ENCODE data around the gene ZFPL1.
A peak's percentile ranks its signal among the peaks of the same experiment; 100 is the strongest.

ZFPL1 gene

GRCh38 chr11:65060913-65061408 is 23.1 kb upstream of the ZFPL1 start:
- DNase-seq = no peak

- no peak for DNase-seq
These were observed 20.5 kb upstream of the ZFPL1 start for GRCh38 chr11:65063532-65063931.

DNA sequence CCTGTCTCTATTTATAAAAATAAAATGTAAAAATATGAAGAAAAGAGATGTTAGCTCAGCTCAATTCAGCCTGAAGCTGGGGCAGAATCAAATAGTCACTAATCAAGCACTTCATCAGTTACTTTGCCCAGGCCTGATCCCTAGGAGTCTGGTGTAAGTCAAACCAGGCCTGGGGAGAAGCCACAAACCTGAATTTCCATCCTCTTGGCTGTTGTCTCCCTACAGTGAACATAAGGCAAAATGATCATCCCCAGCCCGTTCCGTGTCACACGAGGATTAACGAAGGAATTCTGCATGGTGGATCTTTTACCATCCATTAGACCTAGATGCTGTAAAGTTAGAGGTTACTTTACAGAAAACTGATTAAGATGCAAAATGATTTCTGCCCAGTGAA is 19.2 kb upstream of the ZFPL1 start:
- no peak for DNase-seq

DNA sequence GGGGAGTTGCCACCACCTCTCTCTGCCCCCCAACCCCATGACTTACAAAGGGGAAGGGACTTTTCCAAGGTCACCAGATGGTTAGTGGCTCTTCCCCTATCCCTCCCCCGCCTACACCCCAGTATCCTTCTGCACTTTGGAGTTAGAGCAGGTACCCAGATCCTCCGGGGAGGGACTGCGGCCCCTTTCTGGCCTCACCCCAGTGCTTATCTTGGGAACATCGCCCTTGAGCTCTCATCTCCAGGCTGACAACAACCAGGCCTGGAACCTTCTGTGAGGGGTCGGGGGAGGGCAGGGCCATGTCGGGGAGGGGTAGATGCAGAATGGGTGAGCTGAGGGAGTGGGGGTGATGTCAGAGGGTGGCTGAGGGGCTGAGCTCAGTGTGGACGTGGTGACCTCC is 18.2 kb upstream of the ZFPL1 start:
- no peak for DNase-seq

DNA sequence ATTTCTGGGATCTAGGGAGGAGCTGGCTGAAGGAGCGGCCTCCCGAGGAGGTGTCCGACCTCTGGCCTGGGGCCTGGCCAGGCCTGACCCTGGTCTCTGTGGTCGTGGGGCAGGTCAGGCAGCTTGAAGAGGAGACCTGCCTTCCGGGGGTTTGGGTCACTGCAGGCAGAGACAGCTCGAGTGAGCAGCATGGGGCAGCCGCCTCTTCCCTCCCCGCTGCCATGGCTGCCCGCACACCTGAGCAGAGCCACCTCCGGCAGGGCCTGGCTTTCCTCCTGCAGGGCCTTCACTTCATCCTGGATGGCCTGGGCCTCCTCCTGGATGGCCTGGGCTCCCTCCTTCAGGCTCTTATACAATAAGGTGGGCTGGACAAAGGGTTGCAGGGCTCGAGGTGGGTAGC is 17.7 kb upstream of the ZFPL1 start:
- no peak for DNase-seq

- DNase-seq = no peak
These were observed 17.2 kb upstream of the ZFPL1 start for GRCh38 chr11:65066805-65067291.

DNA sequence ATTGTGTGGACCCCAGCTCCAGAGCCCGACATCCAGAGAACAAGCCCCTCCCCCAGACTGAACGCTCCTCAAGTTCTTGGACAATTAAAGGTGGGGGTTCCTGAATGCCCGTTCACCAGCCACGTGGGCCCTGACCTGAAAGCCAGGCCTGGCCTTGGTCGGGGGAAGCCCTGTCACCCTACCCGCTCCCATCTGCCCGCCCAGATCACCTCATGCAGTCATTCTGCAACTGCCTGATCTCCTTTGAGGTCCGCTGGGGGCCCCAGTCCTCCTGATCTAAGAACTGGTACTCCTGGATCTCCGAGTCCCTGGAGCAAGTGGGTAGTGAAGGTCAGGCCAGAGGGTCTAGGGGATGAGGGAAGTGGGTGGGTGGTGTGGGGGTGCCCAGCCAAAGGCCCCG is 16.6 kb upstream of the ZFPL1 start:
- DNase-seq = no peak

- no peak for DNase-seq
These were observed 14.8 kb upstream of the ZFPL1 start for GRCh38 chr11:65069217-65069616.

DNA sequence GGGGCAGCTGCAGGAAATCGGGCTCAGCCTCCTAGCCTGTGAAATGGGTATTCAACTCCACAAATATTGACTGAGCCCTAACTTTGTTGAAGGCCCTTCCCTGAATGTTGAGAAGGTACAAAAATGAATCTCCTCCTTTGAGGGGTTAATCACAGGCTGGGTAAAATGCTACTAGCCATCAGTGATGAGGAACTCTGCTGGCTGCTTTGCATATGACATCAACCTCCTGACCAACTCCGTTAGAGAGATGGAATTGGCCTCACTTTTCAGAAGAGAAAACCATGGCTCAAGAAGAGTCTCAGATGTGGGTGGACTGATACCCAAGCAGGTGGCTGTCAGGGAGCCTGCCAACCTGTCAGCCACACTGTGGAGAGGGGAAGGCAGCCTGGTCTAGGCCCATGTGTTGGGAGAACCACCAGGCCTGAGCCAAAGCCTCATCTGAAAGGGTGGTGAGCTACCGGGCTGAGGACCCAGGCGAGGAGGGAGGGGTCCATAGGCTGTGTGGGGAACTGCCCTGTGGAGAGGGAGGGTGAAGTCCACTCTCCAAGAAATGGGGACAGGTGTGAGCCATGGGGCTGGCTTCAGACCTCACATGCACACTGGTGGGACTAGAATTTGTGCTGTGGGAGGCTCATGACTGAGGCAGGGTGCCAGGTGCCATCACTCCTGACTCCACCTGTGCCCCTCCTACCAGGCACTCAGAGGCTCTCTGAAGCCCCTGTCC is 12.0 kb upstream of the ZFPL1 start:
- no peak for DNase-seq

GRCh38 chr11:65072631-65072966 is 11.4 kb upstream of the ZFPL1 start:
- DNase-seq = no peak

DNA sequence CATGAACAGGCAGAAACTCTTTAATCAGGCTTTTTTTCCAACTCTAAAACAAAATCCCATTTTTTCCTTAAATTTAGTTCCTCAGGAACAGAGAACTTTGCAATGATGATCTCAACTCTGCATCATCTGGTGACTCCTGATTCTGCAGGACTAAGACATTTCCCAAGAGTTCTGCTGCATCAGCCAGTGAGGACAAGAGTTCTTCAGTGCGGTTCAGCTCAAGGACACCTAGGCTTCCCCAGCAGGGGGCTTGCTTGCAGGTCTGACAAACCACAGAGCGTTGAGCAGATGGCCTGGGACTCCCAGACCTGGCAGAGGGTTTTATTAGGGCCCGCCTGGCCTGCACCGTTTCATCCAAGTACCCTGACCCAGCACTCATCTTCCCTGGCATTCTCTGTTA is 6.6 kb upstream of the ZFPL1 start:
- no peak for DNase-seq

- peak; percentile 83 for DNase-seq
These were observed 5.9 kb upstream of the ZFPL1 start for GRCh38 chr11:65078151-65078550.

DNA sequence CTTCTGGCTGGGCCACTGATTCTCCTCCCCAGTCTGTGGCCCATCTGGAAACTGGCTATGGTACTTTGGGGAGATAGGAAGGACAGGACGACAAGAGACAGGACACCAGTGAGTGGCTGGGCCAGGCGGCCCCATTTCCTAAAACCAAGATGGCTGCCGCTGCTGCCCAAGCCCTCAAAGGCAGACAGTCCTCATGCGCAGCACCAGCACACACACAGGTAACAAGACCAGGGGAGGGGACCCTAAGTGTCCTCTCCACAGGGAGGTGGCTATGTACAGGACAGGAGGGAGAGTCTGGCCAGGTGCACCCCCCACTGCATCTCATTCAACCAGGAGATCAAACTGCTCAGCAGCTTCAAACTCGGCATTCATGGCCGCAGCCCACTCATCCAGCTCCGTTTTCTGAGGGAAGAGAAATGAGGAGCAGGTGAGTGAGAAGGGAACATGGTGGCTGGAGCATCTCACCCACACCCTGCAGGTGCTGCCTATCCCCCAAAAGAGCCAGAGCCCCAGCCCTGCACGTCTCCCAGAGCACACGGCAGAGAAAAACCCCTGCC is 5.2 kb upstream of the ZFPL1 start:
- DNase-seq = no peak

GRCh38 chr11:65083134-65083833 is 738 bp upstream of the ZFPL1 start:
- no peak for DNase-seq

DNA sequence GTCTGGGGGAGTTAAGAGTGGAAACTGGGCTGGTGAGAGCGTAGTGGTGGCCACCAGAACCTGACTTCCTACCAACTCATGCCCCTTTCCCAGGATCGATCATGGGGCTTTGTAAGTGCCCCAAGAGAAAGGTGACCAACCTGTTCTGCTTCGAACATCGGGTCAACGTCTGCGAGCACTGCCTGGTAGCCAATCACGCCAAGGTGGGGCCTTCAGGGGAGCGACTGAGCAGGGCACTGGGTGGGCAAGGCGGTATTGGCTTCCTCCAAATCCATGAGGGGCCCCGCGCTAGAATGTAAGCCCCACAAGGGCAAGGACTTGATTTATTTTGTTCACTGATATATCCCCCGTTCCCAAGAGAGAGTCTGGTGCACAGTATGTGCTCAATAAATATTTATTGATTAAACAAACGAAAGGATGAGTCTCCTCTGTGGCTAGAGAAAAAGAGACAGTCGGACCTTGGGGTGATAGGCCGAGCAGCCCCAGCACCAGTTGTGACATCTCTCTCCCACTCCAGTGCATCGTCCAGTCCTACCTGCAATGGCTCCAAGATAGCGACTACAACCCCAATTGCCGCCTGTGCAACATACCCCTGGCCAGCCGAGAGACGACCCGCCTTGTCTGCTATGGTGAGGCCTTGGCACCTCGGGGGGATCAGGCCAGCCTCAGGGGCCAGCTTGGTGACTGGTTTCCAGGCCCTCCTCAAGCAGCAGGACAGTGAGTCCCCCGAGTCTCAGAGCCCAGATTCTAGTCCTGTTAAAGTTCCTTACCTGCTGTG is 765 bp downstream of the ZFPL1 start:
- no peak for DNase-seq

DNA sequence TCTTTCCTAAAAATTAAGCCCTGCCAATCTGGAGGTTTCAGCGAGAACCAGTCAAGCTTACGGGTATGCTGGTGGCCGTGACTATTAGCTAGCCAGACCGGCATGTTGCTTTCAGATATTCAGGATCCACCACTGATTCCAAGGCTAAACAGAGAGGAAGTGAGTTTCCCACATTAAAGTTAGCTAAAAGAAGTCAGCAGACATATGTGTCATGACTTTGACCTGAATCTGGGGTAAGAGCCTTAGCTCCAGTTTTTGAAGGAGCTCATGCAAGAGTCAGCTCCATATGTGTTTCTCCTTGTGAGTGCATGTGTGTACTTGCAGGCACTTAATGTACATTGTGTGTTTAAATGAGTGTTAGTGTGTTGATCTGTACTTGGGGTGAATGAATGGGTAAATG is 1.4 kb downstream of the ZFPL1 start:
- no peak for DNase-seq

DNA sequence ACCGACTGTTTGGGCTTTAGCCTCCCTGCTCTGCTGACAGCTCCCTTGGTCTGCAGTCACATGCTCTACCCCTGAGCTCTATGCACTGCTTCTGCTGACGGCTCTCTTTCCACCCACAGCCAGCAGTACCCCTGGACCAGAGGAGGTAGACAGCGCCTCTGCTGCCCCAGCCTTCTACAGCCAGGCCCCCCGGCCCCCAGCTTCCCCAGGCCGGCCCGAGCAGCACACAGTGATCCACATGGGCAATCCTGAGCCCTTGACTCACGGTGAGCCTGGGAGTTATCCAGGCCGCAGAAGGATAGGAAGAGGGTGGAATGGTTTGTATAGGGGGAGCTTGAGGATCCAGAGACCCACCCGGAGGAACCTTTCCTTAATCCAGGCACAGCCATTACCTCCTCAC is 2.8 kb downstream of the ZFPL1 start:
- DNase-seq = no peak

DNA sequence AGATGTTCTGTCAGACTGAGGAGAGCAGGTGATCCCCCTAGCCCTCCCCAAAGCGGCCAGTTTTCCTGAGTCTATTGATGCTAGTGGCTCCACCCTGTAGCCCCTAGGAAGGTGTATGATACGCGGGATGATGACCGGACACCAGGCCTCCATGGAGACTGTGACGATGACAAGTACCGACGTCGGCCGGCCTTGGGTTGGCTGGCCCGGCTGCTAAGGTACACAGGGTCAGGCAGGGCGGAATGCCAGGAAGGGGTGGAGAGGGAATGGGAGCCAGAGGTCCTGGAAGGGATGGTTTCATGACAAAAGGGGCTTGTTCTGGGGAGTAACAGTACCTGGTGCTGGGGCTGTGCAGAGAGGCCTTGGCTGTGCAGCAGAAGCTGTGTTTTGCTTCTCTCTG is 3.2 kb downstream of the ZFPL1 start:
- DNase-seq = no peak

DNA sequence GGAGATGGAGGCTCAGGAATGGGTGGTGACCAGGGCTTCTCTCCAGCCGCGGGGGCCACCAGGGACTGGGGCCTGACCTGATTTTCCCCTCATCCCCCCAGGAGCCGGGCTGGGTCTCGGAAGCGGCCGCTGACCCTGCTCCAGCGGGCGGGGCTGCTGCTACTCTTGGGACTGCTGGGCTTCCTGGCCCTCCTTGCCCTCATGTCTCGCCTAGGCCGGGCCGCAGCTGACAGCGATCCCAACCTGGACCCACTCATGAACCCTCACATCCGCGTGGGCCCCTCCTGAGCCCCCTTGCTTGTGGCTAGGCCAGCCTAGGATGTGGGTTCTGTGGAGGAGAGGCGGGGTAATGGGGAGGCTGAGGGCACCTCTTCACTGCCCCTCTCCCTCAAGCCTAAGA is 3.8 kb downstream of the ZFPL1 start:
- no peak for DNase-seq

GRCh38 chr11:65089621-65090020 is 5.6 kb downstream of the ZFPL1 start:
- DNase-seq = no peak

- no peak for DNase-seq
These were observed 6.6 kb downstream of the ZFPL1 start for GRCh38 chr11:65090628-65091027.

DNA sequence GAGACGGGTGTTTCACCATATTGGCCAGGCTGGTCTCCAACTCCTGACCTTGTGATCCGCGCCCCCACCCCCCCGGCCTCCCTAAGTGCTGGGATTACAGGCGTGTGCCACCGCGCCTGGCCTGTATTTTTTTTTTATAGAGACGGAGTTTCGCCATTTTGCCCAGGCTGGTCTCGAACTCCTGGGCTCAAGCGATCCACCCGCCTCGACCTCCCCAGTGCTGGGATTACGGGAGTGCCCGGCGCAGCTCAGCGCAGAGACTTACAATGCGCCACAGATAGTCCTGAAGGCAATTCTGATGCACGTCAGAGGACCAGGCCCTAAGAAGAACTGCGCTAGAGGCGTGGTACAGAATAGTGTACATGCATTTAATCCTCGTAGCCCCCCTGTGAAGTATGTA is 11.4 kb downstream of the ZFPL1 start:
- DNase-seq = no peak

DNA sequence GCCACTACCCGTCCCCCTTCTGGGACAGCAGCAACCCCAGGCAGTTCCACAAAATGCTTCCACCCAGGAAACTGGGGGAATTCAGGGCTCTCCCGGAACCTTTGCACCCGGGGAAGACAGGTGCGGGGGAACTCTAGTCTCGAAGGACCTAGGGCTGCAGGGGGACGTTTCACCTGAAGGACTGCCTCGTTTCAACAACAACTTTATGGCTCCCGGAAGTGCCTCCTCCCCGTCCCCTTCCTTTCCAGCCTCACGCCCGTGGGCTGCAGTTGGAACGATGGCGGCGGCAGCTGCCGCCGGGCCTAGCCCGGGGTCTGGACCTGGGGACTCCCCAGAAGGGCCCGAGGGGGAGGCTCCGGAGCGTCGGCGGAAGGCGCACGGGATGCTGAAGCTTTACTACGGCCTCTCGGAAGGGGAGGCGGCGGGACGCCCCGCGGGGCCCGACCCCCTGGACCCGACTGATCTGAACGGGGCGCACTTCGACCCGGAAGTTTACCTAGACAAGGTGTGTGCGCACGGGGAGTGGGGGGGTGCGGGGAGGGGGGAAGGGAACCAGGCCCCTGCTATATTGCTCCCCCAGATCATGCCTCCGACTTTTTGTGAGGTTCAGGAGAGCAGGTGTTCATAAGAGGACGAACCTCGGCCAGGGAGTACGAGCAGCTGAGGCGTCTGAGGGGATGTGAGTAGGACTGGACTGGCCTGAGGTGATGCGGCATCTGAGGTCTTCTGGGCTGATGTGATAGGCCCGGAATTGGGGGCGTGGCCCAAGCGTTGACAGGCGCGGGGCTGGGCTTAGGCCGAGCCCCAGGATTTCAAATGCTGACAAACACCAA is 12.2 kb downstream of the ZFPL1 start, which contains the start of gene VPS51:
Gene VPS51, plus strand, starts transcription at position 241 of the 833 bp plus-strand sequence. Its CDS starts 37 bp downstream, at position 278.
- DNase-seq = peak; percentile 90
